HepG2 (cell line): ENCODE results near the gene COQ9. TPM values are rescaled to one million over a fixed set of nuclear protein-coding genes. Genes with fewer than 3 reads are reported as not detected.
A peak's percentile ranks its signal among the peaks of the same experiment; 100 is the strongest.

Source experiments
- DDIT3 ChIP-seq: sonication (generic); formaldehyde crosslinking; IDR thresholded peaks from 2 replicates; pipeline ENCODE4 v1.4.0; 2020; ENCODE audit warnings: mild to moderate bottlenecking, missing genetic modification reagents
- HINFP ChIP-seq: sonication (generic); formaldehyde crosslinking; IDR thresholded peaks from 2 replicates; pipeline ENCODE4 v1.4.0; 2020; ENCODE audit warnings: low read depth, mild to moderate bottlenecking, missing genetic modification reagents
- HNRNPLL ChIP-seq: fragments of 200-400 bp; formaldehyde crosslinking; IDR thresholded peaks from 2 replicates; pipeline ENCODE4 v1.6.1; 2017; ENCODE audit warnings: mild to moderate bottlenecking, low read depth, low read length; ENCODE audit not compliant: poor library complexity, severe bottlenecking
- HOMEZ ChIP-seq: IDR thresholded peaks from 2 replicates; pipeline ENCODE4 v1.6.1; 2016; ENCODE audit warnings: low read depth
- KMT2B ChIP-seq: IDR thresholded peaks from 2 replicates; pipeline ENCODE4 v1.6.1; 2016; ENCODE audit warnings: missing genetic modification reagents, missing compliant biosample characterization
- RAD21 ChIP-seq: fragments of 450-650 bp; formaldehyde crosslinking; IDR thresholded peaks from 2 replicates; pipeline ENCODE4 v1.5.0; 2020; ENCODE audit warnings: mild to moderate bottlenecking
- RBM39 ChIP-seq: fragments of 200-400 bp; formaldehyde crosslinking; IDR thresholded peaks from one replicate; pipeline ENCODE4 v1.6.1; 2018; ENCODE audit warnings: antibody characterized with exemption, mild to moderate bottlenecking, low read depth, low read length; ENCODE audit not compliant: poor library complexity, severe bottlenecking
- RXRB ChIP-seq: IDR thresholded peaks from 2 replicates; pipeline ENCODE4 v1.6.1; 2016; ENCODE audit warnings: borderline replicate concordance, missing genetic modification reagents, missing compliant biosample characterization
- SRSF4 ChIP-seq: fragments of 200-400 bp; formaldehyde crosslinking; IDR thresholded peaks from one replicate; pipeline ENCODE4 v1.6.1; 2018; ENCODE audit warnings: mild to moderate bottlenecking, low read depth, low read length, moderate library complexity; ENCODE audit not compliant: poor library complexity, severe bottlenecking
- U2AF1 ChIP-seq: fragments of 200-400 bp; formaldehyde crosslinking; optimal IDR thresholded peaks from 2 replicates; pipeline ENCODE3; 2017; ENCODE audit warnings: mild to moderate bottlenecking, low read depth, low read length
- ZBTB37 ChIP-seq: sonication (generic); formaldehyde crosslinking; IDR thresholded peaks from 2 replicates; pipeline ENCODE4 v1.4.0; 2020; ENCODE audit warnings: mild to moderate bottlenecking, missing genetic modification reagents
- ZGPAT ChIP-seq: IDR thresholded peaks from 2 replicates; pipeline ENCODE4 v1.6.1; 2016; ENCODE audit warnings: mild to moderate bottlenecking
- ZKSCAN8 ChIP-seq: IDR thresholded peaks from 2 replicates; pipeline ENCODE4 v1.6.1; 2016; ENCODE audit warnings: borderline replicate concordance, missing genetic modification reagents, missing compliant biosample characterization
- ZNF18 ChIP-seq: sonication (generic); formaldehyde crosslinking; IDR thresholded peaks from 2 replicates; pipeline ENCODE4 v1.8.0; 2022; ENCODE audit warnings: mild to moderate bottlenecking, missing genetic modification reagents; ENCODE audit not compliant: insufficient replicate concordance
- ZNF280D ChIP-seq: sonication (generic); formaldehyde crosslinking; IDR thresholded peaks from 2 replicates; pipeline ENCODE4 v1.5.1; 2020; ENCODE audit warnings: mild to moderate bottlenecking, missing genetic modification reagents
- ZNF629 ChIP-seq: sonication (generic); formaldehyde crosslinking; conservative IDR thresholded peaks from 2 replicates; pipeline ENCODE4 v1.5.0; 2020; ENCODE audit warnings: missing genetic modification reagents
- ZNF709 ChIP-seq: sonication (generic); formaldehyde crosslinking; IDR thresholded peaks from 2 replicates; pipeline ENCODE4 v1.5.0; 2020; ENCODE audit warnings: mild to moderate bottlenecking, missing genetic modification reagents
- polyA plus RNA-seq, 8 experiments: library from polyadenylated mRNA; depleted of rRNA in 3 of 8; stranded (reverse) in 7 of 8; unstranded in 1 of 8; fragments of >200 nt; fragmentation: Illumina TruSeq in 4 of 8; extraction: Trizol in 4 of 8; gene quantifications; 2 replicates each; pipeline versions ENCODE4 v1.2.1 to v1.2.3, GENCODE V29; 2011 to 2016; ENCODE audit warnings: low read depth in 4 of 8, missing spikeins in 1 of 8, mixed read lengths in 1 of 8; ENCODE audit not compliant: insufficient read depth in 1 of 8
- total RNA-seq, 5 experiments: library from RNA; depleted of rRNA; stranded (reverse); fragments of >200 nt; fragmentation: Illumina TruSeq; extraction: Trizol; gene quantifications; 2 replicates each; pipeline ENCODE4 v1.2.3, GENCODE V29; 2016; ENCODE audit warnings: low read depth in 1 of 5

COQ9 gene
- total and polyA plus RNA-seq, 2 of the 13 experiments (the other 11 are each of a cell fraction or from before 2014, with no cell fraction given): 57.5 to 108 TPM

GRCh38 chr16:57475711-57476339 lies 28.5 kb downstream of the COQ9 start (continued):
- TF ChIP-seq HINFP (CRISPR knock-in tag) (no peak), KMT2B (CRISPR knock-in tag) (no peak), RBM39 (peak; percentile 63), RXRB (CRISPR knock-in tag) (peak; percentile 9; the same call in 1 of the 2 replicates), ZNF709 (CRISPR knock-in tag) (0 out of 2 replicates have a peak, but pooled peaks have one; percentile 32), ZKSCAN8 (CRISPR knock-in tag) (no peak), ZNF280D (no peak), HNRNPLL (peak; percentile 60), ZGPAT (CRISPR knock-in tag) (0 out of 2 replicates have a peak, but pooled peaks have one; percentile 19), ZBTB37 (CRISPR knock-in tag) (no peak), U2AF1 (no peak), ZNF18 (peak; percentile 46), RAD21 (peak; percentile 94), DDIT3 (CRISPR knock-in tag) (no peak), SRSF4 (no peak), HOMEZ (no peak), ZNF629 (CRISPR knock-in tag) (no peak)
